Measurements from ENCODE around the gene SMKR1.

The SMKR1 gene

GRCh38 chr7:129559564-129559963, 57.2 kb downstream of the SMKR1 start:
- ChIA-PET CTCF (no interaction called here), POLR2A (no interaction called here)
- TF ChIP-seq CTCF (IDR thresholded peaks at IDR 0.05; ENCODE audit: control extremely low read depth, extremely low read depth, low read depth, missing control alignments) = no peak
- no peak for DNase-seq (ENCODE audit: extremely low spot score)

- ChIA-PET POLR2A (no interaction called here), CTCF (no interaction called here)
Measured at GRCh38 chr7:129560831-129561230, 58.5 kb downstream of the SMKR1 start.

GRCh38 chr7:129561677-129562359, 59.5 kb downstream of the SMKR1 start:
- no peak for TF ChIP-seq CTCF (IDR thresholded peaks at IDR 0.05; ENCODE audit: control extremely low read depth, extremely low read depth, low read depth, missing control alignments)
- DNase-seq (ENCODE audit: extremely low spot score) = no peak
- POLR2A ChIA-PET = no interaction called here
- CTCF ChIA-PET = no interaction called here

More at GRCh38 chr7:129560831-129561230, 58.5 kb downstream of the SMKR1 start:
- DNase-seq (ENCODE audit: extremely low spot score) = no peak
- TF ChIP-seq CTCF (IDR thresholded peaks at IDR 0.05; ENCODE audit: control extremely low read depth, extremely low read depth, low read depth, missing control alignments) = no peak

All from GM10248 (cell line).